SK-N-SH (cell line): Measurements from ENCODE around the gene GATD1. TPM values are rescaled to one million over a fixed set of nuclear protein-coding genes. Genes with fewer than 3 reads are reported as not detected.

Source experiments
- CTCF ChIA-PET: fragments of 300-600, 350-600 bp; formaldehyde crosslinking; extraction: SDS; loops from one replicate; lab custom pipeline; 2021; lab: Yijun Ruan, JAX
- POLR2A ChIA-PET: fragments of 350-600 bp; sonication (Branson Sonifier 250); formaldehyde crosslinking; extraction: SDS; loops from one replicate; lab custom pipeline; 2020; ENCODE audit warnings: antibody characterized with exemption, inconsistent platforms; lab: Yijun Ruan, JAX
- DNase-seq: peaks from one replicate; pipeline ENCODE4 v3.0.0; 2012
- H2AFZ ChIP-seq: fragments of 200-600 bp; sonication (generic); 2 replicates; pipeline ENCODE4 v1.8.1; 2016; ENCODE audit warnings: antibody characterized with exemption, mild to moderate bottlenecking, low read depth
- H3F3A ChIP-seq: fragments of 200-600 bp; sonication (generic); replicated peaks from 2 replicates; pipeline ENCODE3; 2016; ENCODE audit warnings: antibody characterized with exemption, mild to moderate bottlenecking; ENCODE audit not compliant: insufficient read depth
- H3K27ac ChIP-seq, 2 experiments: fragments of 200-500 bp in 1 of 2; fragments of 200-600 bp in 1 of 2; sonication (Bioruptor generic) in 1 of 2; sonication (generic), shearing (Covaris generic) in 1 of 2; 2 replicates each; pipeline versions ENCODE4 v1.5.1 to v1.6.1; 2014 to 2016; ENCODE audit warnings: low read depth in 2 of 2, inconsistent platforms in 1 of 2, low read length in 1 of 2, mild to moderate bottlenecking in 1 of 2, mixed read lengths in 1 of 2
- H3K27me3 ChIP-seq: fragments of 200-600 bp; sonication (generic), shearing (Covaris generic); 2 replicates; pipeline ENCODE4 v1.6.1; 2016; ENCODE audit warnings: mixed run types; ENCODE audit not compliant: insufficient read depth
- H3K36me3 ChIP-seq, 2 experiments: fragments of 200-500 bp in 1 of 2; fragments of 200-600 bp in 1 of 2; sonication (Bioruptor generic) in 1 of 2; sonication (generic) in 1 of 2; replicated peaks in 1 of 2; 2 replicates each; pipeline versions ENCODE3 to v1.5.1; 2014 to 2016; ENCODE audit warnings: low read length in 1 of 2, mild to moderate bottlenecking in 1 of 2; ENCODE audit not compliant: insufficient read depth in 2 of 2, control insufficient read depth in 1 of 2
- H3K4me1 ChIP-seq, 2 experiments: fragments of 200-500 bp in 1 of 2; fragments of 200-600 bp in 1 of 2; sonication (Bioruptor generic) in 1 of 2; sonication (generic), shearing (Covaris generic) in 1 of 2; 2 replicates each; pipeline versions ENCODE4 v1.5.1 to v1.6.1; 2014 to 2016; ENCODE audit warnings: low read depth in 1 of 2, low read length in 1 of 2, mixed run types in 1 of 2; ENCODE audit not compliant: insufficient read depth in 2 of 2, control insufficient read depth in 1 of 2
- H3K4me2 ChIP-seq: fragments of 200-600 bp; sonication (generic), shearing (Covaris generic); 2 replicates; pipeline ENCODE4 v1.6.1; 2017; ENCODE audit warnings: mixed run types
- H3K4me3 ChIP-seq, 2 experiments: fragments of 200-500 bp in 1 of 2; fragments of 200-600 bp in 1 of 2; sonication (Bioruptor generic) in 1 of 2; sonication (generic), shearing (Covaris generic) in 1 of 2; 2 replicates each; pipeline versions ENCODE4 v1.5.1 to v1.8.1; 2014 to 2016; ENCODE audit warnings: low read depth in 2 of 2, inconsistent platforms in 1 of 2, low read length in 1 of 2, mild to moderate bottlenecking in 1 of 2, mixed read lengths in 1 of 2, moderate library complexity in 1 of 2
- H3K79me2 ChIP-seq: fragments of 200-600 bp; sonication (generic); 2 replicates; pipeline ENCODE4 v1.8.1; 2017; ENCODE audit warnings: mild to moderate bottlenecking; ENCODE audit not compliant: insufficient read depth
- H3K9ac ChIP-seq: fragments of 200-600 bp; sonication (generic); 2 replicates; pipeline ENCODE4 v1.6.1; 2017; ENCODE audit warnings: mixed run types
- H3K9me2 ChIP-seq: fragments of 200-600 bp; sonication (generic); 2 replicates; pipeline ENCODE4 v1.6.1; 2017; ENCODE audit warnings: mixed run types
- H3K9me3 ChIP-seq: fragments of 200-600 bp; sonication (generic); 2 replicates; pipeline ENCODE4 v1.6.1; 2017; ENCODE audit warnings: mixed run types, mild to moderate bottlenecking, moderate library complexity
- H4K20me1 ChIP-seq: fragments of 200-600 bp; sonication (generic); 2 replicates; pipeline ENCODE4 v1.6.1; 2017; ENCODE audit warnings: mild to moderate bottlenecking, mixed run types; ENCODE audit not compliant: insufficient read depth
- EP300 ChIP-seq, 2 experiments: IDR thresholded peaks; 2 replicates each; pipeline versions ENCODE4 v1.4.0 to v1.6.1; 2012; ENCODE audit warnings: borderline replicate concordance in 1 of 2, low read depth in 1 of 2, low read length in 1 of 2
- FOXJ3 ChIP-seq: sonication (generic); formaldehyde crosslinking; IDR thresholded peaks from 2 replicates; pipeline ENCODE4 v1.5.1; 2020; ENCODE audit warnings: mild to moderate bottlenecking, missing genetic modification reagents
- FOXM1 ChIP-seq: IDR thresholded peaks from 2 replicates; pipeline ENCODE4 v1.4.0; 2012; ENCODE audit warnings: low read depth, mild to moderate bottlenecking
- GABPA ChIP-seq: IDR thresholded peaks from 2 replicates; pipeline ENCODE4 v1.4.0; 2012; ENCODE audit warnings: low read depth, mild to moderate bottlenecking
- MEF2A ChIP-seq: IDR thresholded peaks from 2 replicates; pipeline ENCODE4 v1.4.0; 2012; ENCODE audit warnings: low read depth, borderline replicate concordance
- NRF1 ChIP-seq: IDR thresholded peaks from 2 replicates; pipeline ENCODE4 v1.6.1; 2012; ENCODE audit warnings: low read depth, mild to moderate bottlenecking, low read length
- POLR2AphosphoS5 ChIP-seq: IDR thresholded peaks from 2 replicates; pipeline ENCODE4 v1.6.1; 2012; ENCODE audit warnings: low read depth, low read length
- RAD21 ChIP-seq: IDR thresholded peaks from 2 replicates; pipeline ENCODE4 v1.6.1; 2012; ENCODE audit warnings: mild to moderate bottlenecking, low read length
- RFX5 ChIP-seq: IDR thresholded peaks from 2 replicates; pipeline ENCODE4 v1.6.1; 2012; ENCODE audit warnings: mild to moderate bottlenecking, improper control_type of control experiment, low read length
- RXRA ChIP-seq: IDR thresholded peaks from 2 replicates; pipeline ENCODE4 v1.4.0; 2012; ENCODE audit warnings: low read depth, mild to moderate bottlenecking, borderline replicate concordance
- TEAD4 ChIP-seq: IDR thresholded peaks from 2 replicates; pipeline ENCODE4 v1.4.0; 2012; ENCODE audit warnings: mild to moderate bottlenecking, borderline replicate concordance; ENCODE audit not compliant: insufficient read depth
- YY1 ChIP-seq: IDR thresholded peaks from 2 replicates; pipeline ENCODE4 v1.4.0; 2012; ENCODE audit warnings: low read depth, mild to moderate bottlenecking
- WGBS: methylation state at CpG from one replicate; pipeline ENCODE4 v1.1.6; 2017; ENCODE audit warnings: low lambda C conversion rate; 5-methylcytosine and 5-hydroxymethylcytosine counted together
- polyA plus RNA-seq, 3 experiments: library from polyadenylated mRNA; depleted of rRNA; stranded (reverse); fragments of >200 nt; gene quantifications; 2 replicates each; pipeline ENCODE4 v1.2.3, GENCODE V29; 2012
- TF ChIP-seq, protein P1 (sequence below): fragments of 150-350 bp; IDR thresholded peaks from 2 replicates; pipeline ENCODE4 v1.6.1; 2016; ENCODE audit warnings: mild to moderate bottlenecking, low read depth, low read length
- TF ChIP-seq, protein P2 (sequence below): IDR thresholded peaks from 2 replicates; pipeline ENCODE4; 2012
- TF ChIP-seq, protein P3 (sequence below): fragments of 150-350 bp; IDR thresholded peaks from 2 replicates; pipeline ENCODE4 v1.6.1; 2017; ENCODE audit warnings: antibody characterized with exemption, low read length, low read depth, borderline replicate concordance
- TF ChIP-seq, protein P4 (sequence below): IDR thresholded peaks from 2 replicates; pipeline ENCODE4 v1.4.0; 2012; ENCODE audit warnings: low read depth, borderline replicate concordance
- TF ChIP-seq, protein P5 (sequence below): IDR thresholded peaks from 2 replicates; pipeline ENCODE4 v1.4.0; 2012; ENCODE audit warnings: low read depth, borderline replicate concordance
- TF ChIP-seq, protein P6 (sequence below): IDR thresholded peaks from 2 replicates; pipeline ENCODE4 v1.6.1; 2012; ENCODE audit warnings: mild to moderate bottlenecking, low read depth, low read length, moderate library complexity
- TF ChIP-seq, protein P7 (sequence below): fragments of 200-600 bp; sonication (generic); IDR thresholded peaks from 2 replicates; pipeline ENCODE4 v1.6.1; 2017; ENCODE audit warnings: antibody characterized with exemption, mild to moderate bottlenecking, moderate library complexity

The GATD1 gene
- polyA plus RNA-seq, 1 of the 3 experiments (the other 2 are of a cell fraction) = 86.2 TPM

DNA sequence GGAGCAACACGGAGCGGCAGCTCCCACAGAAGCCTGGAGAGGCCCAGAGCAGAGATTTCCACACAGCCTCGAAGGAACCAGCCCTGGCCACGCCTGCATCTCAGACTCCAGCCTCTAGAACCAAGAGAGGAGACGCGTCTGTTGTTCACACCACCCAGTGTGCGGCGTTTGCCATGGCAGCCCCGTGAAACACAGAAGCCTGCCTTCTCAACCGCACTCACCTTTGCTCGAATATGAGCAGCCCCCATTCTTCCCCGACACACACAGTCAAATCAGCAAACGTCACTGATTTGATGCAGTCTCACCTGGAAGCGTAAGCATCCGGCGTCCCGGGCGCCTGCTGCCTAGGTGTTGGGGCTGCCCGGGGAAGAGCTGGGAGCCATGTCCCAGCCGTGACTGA lies 44.2 kb downstream of the GATD1 start:
- Histone ChIP-seq H3K4me3 (no peak overlapping the region), H2AFZ (no peak overlapping the region), H3K27ac (no peak overlapping the region), H3K27me3 (no peaks in the 10 kb centered on the region; the same call in 1 of the 2 replicates), H4K20me1 (no peaks in the 10 kb centered on the region), H3K4me2 (no peak overlapping the region), H3K9ac (no peak overlapping the region), H3K4me1 (peaks cover 0 to 3% of the 10 kb centered on the region in 2 experiments; a peak in 1 of 4 replicates), H3K9me3 (no peaks in the 10 kb centered on the region), H3K36me3 (no peaks in the 10 kb centered on the region), H3K79me2 (no peaks in the 10 kb centered on the region)
- 69% methylated on average over 6 of the region's 20 CpGs for WGBS
- no peak for DNase-seq
- POLR2A ChIA-PET = no interaction called here
- CTCF ChIA-PET = interaction anchor here (1.1 kb wide), 1 partner anchor 11 kb away, joined by 3 read pairs; no protein-coding TSS in a partner anchor
- no peak for TF ChIP-seq EP300 (IDR thresholded peaks at IDR 0.05; ENCODE audit: borderline replicate concordance in 1 of 2, low read depth in 1 of 2, low read length in 1 of 2)
- TF ChIP-seq, protein P1, sequence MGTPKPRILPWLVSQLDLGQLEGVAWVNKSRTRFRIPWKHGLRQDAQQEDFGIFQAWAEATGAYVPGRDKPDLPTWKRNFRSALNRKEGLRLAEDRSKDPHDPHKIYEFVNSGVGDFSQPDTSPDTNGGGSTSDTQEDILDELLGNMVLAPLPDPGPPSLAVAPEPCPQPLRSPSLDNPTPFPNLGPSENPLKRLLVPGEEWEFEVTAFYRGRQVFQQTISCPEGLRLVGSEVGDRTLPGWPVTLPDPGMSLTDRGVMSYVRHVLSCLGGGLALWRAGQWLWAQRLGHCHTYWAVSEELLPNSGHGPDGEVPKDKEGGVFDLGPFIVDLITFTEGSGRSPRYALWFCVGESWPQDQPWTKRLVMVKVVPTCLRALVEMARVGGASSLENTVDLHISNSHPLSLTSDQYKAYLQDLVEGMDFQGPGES = no peak
- TF ChIP-seq POLR2AphosphoS5 = no peak
- TF ChIP-seq TEAD4 = no peak
- TF ChIP-seq, protein P2, sequence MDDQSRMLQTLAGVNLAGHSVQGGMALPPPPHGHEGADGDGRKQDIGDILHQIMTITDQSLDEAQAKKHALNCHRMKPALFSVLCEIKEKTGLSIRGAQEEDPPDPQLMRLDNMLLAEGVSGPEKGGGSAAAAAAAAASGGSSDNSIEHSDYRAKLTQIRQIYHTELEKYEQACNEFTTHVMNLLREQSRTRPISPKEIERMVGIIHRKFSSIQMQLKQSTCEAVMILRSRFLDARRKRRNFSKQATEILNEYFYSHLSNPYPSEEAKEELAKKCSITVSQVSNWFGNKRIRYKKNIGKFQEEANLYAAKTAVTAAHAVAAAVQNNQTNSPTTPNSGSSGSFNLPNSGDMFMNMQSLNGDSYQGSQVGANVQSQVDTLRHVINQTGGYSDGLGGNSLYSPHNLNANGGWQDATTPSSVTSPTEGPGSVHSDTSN = no peak
- TF ChIP-seq GABPA = no peak
- no peak for TF ChIP-seq RXRA
- TF ChIP-seq, protein P3, sequence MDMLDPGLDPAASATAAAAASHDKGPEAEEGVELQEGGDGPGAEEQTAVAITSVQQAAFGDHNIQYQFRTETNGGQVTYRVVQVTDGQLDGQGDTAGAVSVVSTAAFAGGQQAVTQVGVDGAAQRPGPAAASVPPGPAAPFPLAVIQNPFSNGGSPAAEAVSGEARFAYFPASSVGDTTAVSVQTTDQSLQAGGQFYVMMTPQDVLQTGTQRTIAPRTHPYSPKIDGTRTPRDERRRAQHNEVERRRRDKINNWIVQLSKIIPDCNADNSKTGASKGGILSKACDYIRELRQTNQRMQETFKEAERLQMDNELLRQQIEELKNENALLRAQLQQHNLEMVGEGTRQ = no peak
- no peak for TF ChIP-seq FOXM1
- TF ChIP-seq NRF1 = no peak
- TF ChIP-seq, protein P4, sequence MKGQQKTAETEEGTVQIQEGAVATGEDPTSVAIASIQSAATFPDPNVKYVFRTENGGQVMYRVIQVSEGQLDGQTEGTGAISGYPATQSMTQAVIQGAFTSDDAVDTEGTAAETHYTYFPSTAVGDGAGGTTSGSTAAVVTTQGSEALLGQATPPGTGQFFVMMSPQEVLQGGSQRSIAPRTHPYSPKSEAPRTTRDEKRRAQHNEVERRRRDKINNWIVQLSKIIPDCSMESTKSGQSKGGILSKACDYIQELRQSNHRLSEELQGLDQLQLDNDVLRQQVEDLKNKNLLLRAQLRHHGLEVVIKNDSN = no peak
- no peak for TF ChIP-seq YY1
- TF ChIP-seq, protein P5, sequence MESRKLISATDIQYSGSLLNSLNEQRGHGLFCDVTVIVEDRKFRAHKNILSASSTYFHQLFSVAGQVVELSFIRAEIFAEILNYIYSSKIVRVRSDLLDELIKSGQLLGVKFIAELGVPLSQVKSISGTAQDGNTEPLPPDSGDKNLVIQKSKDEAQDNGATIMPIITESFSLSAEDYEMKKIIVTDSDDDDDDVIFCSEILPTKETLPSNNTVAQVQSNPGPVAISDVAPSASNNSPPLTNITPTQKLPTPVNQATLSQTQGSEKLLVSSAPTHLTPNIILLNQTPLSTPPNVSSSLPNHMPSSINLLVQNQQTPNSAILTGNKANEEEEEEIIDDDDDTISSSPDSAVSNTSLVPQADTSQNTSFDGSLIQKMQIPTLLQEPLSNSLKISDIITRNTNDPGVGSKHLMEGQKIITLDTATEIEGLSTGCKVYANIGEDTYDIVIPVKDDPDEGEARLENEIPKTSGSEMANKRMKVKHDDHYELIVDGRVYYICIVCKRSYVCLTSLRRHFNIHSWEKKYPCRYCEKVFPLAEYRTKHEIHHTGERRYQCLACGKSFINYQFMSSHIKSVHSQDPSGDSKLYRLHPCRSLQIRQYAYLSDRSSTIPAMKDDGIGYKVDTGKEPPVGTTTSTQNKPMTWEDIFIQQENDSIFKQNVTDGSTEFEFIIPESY = no peak
- TF ChIP-seq RAD21 = no peak
- TF ChIP-seq, protein P6, sequence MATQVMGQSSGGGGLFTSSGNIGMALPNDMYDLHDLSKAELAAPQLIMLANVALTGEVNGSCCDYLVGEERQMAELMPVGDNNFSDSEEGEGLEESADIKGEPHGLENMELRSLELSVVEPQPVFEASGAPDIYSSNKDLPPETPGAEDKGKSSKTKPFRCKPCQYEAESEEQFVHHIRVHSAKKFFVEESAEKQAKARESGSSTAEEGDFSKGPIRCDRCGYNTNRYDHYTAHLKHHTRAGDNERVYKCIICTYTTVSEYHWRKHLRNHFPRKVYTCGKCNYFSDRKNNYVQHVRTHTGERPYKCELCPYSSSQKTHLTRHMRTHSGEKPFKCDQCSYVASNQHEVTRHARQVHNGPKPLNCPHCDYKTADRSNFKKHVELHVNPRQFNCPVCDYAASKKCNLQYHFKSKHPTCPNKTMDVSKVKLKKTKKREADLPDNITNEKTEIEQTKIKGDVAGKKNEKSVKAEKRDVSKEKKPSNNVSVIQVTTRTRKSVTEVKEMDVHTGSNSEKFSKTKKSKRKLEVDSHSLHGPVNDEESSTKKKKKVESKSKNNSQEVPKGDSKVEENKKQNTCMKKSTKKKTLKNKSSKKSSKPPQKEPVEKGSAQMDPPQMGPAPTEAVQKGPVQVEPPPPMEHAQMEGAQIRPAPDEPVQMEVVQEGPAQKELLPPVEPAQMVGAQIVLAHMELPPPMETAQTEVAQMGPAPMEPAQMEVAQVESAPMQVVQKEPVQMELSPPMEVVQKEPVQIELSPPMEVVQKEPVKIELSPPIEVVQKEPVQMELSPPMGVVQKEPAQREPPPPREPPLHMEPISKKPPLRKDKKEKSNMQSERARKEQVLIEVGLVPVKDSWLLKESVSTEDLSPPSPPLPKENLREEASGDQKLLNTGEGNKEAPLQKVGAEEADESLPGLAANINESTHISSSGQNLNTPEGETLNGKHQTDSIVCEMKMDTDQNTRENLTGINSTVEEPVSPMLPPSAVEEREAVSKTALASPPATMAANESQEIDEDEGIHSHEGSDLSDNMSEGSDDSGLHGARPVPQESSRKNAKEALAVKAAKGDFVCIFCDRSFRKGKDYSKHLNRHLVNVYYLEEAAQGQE = no peak
- TF ChIP-seq, protein P7, sequence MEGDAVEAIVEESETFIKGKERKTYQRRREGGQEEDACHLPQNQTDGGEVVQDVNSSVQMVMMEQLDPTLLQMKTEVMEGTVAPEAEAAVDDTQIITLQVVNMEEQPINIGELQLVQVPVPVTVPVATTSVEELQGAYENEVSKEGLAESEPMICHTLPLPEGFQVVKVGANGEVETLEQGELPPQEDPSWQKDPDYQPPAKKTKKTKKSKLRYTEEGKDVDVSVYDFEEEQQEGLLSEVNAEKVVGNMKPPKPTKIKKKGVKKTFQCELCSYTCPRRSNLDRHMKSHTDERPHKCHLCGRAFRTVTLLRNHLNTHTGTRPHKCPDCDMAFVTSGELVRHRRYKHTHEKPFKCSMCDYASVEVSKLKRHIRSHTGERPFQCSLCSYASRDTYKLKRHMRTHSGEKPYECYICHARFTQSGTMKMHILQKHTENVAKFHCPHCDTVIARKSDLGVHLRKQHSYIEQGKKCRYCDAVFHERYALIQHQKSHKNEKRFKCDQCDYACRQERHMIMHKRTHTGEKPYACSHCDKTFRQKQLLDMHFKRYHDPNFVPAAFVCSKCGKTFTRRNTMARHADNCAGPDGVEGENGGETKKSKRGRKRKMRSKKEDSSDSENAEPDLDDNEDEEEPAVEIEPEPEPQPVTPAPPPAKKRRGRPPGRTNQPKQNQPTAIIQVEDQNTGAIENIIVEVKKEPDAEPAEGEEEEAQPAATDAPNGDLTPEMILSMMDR = no peak
- TF ChIP-seq MEF2A = no peak
- no peak for TF ChIP-seq RFX5
- TF ChIP-seq FOXJ3 (CRISPR knock-in tag) = no peak
- TF ChIP-seq, all 33 proteins: peak for 0
- Histone ChIP-seq H3F3A (no peaks in the 10 kb centered on the region), H3K9me2 (no peaks in the 10 kb centered on the region)
